Esophagus muscularis mucosa (tissue), 4 donors: ENCODE measurements around the gene DAB1.

Experiments used
- EP300 ChIP-seq: sonication (generic); formaldehyde crosslinking; IDR thresholded peaks from one replicate; pipeline ENCODE4 v1.6.1; 2017; ENCODE audit warnings: antibody characterized with exemption
- POLR2A ChIP-seq: fragments of 450-650 bp; IDR thresholded peaks from one replicate; pipeline ENCODE4 v1.6.1; 2017; ENCODE audit warnings: antibody characterized with exemption, moderate library complexity, mild to moderate bottlenecking, low read depth
- POLR2AphosphoS5 ChIP-seq, 2 donors: sonication (generic); formaldehyde crosslinking; IDR thresholded peaks; one replicate each; pipeline ENCODE4 v1.6.1; 2017; ENCODE audit warnings: antibody characterized with exemption in 2 of 2
- TF ChIP-seq, protein P1 (sequence below), 3 experiments: fragments of 200-600 bp in 2 of 3; fragments of 450-650 bp in 1 of 3; sonication (generic) in 2 of 3; IDR thresholded peaks; one replicate each; pipeline ENCODE4 v1.5.1; 2017 to 2019; ENCODE audit warnings: antibody characterized with exemption in 3 of 3, mild to moderate bottlenecking in 2 of 3, moderate library complexity in 1 of 3

DNA sequence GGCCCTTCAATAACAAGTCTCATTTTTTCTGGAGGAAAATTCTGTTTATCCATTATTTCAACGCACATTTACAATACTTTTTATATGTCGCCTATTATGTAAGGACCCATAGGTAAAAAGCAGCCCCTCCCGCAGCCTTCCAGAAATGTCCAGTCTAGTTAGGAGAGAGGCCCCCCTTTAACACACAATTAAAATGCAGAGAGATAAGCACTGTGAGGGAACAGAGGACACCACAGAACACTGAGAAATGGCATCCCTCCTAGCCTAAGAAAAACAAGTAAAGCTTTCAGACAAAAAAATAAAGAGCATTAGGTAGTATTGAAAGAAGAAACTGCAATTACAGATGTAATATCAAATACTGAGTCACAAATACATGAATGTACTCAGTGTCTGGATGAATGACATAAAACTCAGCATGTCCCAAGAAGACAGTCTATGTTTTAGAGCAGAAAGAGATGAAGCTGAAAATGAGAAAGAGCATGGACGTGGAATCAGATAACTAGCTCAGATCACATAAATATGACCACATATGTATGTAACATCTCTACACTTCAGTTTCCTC, 62.9 kb downstream of the DAB1 start:
- TF ChIP-seq POLR2A (no peak), POLR2AphosphoS5 (IDR thresholded peaks at IDR 0.05) (no peak), EP300 (no peak)
- TF ChIP-seq, protein P1, sequence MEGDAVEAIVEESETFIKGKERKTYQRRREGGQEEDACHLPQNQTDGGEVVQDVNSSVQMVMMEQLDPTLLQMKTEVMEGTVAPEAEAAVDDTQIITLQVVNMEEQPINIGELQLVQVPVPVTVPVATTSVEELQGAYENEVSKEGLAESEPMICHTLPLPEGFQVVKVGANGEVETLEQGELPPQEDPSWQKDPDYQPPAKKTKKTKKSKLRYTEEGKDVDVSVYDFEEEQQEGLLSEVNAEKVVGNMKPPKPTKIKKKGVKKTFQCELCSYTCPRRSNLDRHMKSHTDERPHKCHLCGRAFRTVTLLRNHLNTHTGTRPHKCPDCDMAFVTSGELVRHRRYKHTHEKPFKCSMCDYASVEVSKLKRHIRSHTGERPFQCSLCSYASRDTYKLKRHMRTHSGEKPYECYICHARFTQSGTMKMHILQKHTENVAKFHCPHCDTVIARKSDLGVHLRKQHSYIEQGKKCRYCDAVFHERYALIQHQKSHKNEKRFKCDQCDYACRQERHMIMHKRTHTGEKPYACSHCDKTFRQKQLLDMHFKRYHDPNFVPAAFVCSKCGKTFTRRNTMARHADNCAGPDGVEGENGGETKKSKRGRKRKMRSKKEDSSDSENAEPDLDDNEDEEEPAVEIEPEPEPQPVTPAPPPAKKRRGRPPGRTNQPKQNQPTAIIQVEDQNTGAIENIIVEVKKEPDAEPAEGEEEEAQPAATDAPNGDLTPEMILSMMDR (IDR thresholded peaks at IDR 0.05) = no peak
